Effector CD4-positive, alpha-beta T cell (primary cell): ENCODE data around the gene COL21A1.

Experiments used
- DNase-seq: peaks from one replicate; pipeline ENCODE4 v3.0.0-alpha.2; 2020

The COL21A1 gene

DNA sequence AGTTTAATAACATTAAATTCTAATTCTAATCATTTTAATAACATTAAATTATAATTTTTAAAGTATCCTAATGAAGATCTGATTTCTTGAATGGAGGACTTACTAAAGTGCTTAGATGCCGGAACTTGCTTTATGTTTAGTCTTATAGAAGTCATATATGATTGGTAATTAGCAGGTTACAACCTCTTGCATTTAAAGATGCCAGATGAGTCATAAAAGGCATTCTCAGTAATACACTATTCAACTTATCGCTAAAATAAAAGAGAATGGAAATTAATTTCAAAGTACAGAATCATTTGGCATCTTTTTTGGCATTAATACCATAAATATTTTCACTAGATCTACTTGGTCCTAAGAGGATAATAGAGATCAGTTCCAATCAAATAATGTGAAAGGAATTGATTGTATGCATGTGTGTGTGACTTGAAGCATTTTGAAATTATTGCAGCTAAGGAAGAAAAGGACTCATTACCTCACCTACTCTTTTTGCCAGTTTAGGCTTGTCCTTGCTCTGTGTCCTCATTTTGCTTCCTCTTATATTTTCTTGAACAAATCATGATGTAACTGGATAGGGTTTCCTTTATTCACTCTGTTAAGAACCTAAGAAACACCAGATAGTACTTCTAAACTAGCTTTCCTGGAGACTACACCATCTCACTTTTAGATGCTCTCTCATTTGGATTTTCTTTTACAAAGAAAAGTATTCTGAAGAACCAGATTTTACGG is 2.7 kb downstream of the COL21A1 start:
- DNase-seq, result no peak

DNA sequence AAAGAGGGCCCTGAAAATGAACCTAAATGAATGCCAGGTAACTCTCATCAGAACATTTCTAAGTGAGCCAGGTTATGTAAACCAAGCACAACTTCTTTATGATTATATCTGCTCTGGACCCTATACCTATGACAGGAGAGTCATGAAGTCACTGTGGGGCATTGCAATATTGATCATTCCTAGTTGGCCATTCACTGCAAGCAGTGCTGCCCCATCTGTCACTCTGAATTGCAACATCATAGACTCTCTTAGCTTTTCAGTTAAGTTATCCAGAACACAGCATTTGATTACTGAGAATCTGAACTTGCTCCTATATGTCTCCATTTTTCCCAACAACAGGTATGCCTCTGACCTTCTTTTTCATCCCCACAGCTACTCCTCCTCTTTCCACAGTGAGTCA is 3.3 kb downstream of the COL21A1 start:
- DNase-seq, result no peak

DNA sequence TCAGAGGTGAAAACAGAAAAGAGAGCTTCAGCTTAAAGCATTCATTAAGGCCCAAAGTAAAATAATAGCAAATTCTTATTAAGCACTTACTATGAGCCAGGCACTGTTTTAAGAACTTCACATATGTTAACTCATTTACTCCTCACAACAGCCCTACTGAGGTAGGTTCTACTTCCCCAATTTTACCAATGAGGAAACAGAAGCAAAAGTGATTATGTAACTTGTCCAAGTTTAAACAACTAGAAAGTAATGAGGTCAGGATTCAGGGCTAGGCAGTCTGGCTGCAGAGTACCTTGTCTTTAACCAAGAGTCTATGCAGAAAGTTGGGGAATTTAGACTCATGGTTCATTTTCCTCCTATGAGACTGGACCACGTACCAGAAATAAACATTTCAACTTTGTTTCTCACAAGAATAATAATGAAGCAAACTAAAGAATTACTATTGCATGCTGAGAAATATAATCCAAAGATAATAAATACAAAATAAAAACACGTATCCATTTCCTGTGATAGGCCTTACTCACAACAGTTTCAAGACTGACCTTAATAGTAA is 3.8 kb downstream of the COL21A1 start:
- DNase-seq, result no peak

GRCh38 chr6:56242346-56242745 is 5.0 kb downstream of the COL21A1 start:
- DNase-seq, result no peak

- no peak for DNase-seq
Observed at GRCh38 chr6:56241124-56241802, 6.1 kb downstream of the COL21A1 start.

DNA sequence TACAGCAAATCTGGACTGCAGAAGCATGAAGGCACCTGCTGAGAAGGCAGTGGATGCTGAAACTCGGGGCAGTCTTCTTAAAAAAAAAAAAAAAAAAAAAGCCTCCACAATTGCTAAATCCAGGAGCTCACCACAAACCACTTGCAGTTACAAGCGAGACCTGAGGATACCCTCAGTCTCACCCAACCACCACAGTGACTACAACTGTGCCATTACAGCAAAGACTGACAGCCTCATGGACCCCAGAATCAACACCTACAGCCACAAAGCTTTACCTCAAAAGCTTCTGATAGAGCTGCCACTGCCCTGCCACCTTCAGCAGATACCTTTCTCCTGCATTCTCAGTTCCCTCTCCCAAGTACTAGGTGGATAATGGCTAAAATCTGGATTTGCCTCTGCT is 9.0 kb downstream of the COL21A1 start:
- DNase-seq, result no peak

DNA sequence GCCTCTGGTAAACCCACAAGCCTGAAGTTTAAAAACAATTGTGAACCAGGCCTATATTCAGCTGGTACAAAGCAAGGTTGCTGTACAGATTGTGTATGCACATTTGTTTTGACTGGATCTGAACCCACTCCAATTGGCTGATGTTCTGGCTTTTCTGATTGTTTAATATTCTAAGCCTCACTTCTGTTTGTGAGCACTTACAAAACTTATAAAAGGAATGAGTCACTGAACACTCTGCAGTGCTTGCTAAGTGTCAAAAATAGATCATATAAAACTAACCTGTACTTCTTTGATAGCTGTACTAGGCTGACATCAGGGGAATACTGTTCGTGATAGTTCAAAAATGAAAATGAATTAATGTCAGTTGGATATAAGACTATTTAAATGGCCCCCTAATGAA is 12.1 kb downstream of the COL21A1 start:
- no peak for DNase-seq

GRCh38 chr6:56232436-56232835 is 14.9 kb downstream of the COL21A1 start:
- no peak for DNase-seq

DNA sequence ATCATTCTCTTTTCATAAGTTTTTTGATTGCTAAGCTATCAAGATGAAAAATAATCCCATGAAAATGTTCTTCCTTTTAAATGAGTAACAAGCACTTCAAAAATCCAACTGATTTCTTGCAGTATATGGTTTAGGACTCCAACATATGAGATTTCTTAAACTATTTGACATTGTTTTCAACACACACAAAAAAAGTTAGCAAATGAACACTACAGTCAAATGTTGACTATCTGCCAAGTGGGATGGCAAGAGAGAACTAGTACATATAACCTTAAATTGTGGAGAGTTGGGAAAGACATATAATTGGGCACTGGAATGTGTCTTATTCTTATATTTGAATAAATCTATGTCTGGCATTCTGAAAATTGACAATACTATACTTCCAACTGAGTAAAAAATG is 15.6 kb downstream of the COL21A1 start:
- DNase-seq, result no peak

GRCh38 chr6:56230976-56231566 is 16.3 kb downstream of the COL21A1 start:
- DNase-seq, result no peak

DNA sequence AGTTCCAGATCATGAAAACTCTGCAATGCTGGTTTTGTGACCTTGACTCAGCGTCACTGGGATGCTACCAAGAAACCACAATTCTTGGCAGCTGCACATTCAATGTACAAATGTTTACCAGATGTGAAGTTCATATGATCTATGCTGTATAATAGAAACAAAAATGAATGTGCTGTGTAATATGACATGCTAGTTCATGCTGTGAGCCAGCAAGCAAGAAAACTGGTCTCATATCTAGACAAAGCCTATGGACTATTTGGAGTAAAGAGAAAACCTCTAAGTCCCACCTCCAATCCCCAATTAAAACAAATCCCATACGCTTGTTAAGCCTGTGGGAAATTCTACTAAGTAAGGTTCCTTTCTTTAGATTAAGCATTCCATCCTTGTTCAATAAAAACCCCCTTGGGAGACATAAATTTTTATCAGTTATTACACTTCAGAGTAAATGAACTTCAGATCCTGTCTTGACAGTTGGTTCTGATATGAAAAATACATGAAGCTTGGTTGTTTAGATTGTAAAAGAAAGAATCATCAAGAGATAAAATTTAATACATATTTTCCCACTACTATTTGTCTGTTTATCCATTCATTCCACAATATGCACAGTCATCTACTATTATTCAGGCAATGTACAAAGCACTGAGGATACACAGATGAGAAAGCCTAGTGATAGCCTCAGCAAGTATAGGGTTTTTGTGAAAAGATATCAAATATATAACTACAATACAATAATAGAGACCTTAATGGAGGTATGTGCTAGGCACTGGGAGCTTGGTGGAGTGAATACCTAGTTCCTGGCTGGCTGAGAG is 20.1 kb downstream of the COL21A1 start:
- DNase-seq, result no peak

- no peak for DNase-seq
Observed at GRCh38 chr6:56223995-56224394, 23.4 kb downstream of the COL21A1 start.

DNA sequence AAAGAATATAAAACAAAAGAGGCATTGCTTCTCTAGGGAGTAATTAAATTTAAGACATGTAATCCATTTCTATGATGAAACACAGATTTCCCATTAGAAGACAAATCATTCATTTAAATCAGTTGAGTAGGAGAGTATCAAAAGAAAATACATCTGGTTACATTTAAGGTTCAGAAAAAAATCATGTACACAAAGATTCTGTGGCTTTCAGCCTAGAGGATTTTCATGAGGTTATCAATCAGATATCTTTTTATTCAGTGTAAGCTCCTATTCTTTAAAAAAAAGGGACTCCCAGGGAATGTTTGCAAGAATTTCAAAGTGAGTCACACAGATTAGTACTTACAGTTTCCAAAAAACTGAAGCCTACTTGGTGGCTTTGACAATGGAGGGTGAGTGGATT is 24.9 kb downstream of the COL21A1 start:
- no peak for DNase-seq

GRCh38 chr6:56220078-56220477 is 27.3 kb downstream of the COL21A1 start:
- no peak for DNase-seq

DNA sequence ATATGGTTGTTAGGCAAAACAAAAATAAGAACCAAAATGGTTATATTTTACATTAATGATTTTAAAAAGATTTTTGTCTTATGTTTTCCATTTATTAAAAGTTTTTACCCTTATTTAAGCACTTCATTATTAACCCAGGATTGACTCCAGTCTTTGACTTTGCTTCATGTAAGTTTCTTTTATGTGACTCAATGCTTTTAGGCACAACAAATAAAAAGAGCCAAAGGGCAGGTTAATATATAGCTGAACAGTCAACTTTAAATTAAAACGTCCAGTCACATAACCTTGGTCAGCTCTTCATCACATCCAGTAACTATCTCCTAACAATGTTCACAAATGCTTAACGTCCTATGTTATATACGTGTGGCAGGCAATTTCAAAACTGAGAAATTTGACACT is 32.7 kb downstream of the COL21A1 start:
- no peak for DNase-seq

- DNase-seq, result no peak
Observed at GRCh38 chr6:56214041-56214702, 33.2 kb downstream of the COL21A1 start.

GRCh38 chr6:56211724-56212123 is 35.7 kb downstream of the COL21A1 start:
- DNase-seq, result no peak

GRCh38 chr6:56204134-56204533 is 43.2 kb downstream of the COL21A1 start:
- no peak for DNase-seq

- DNase-seq, result no peak
Observed at GRCh38 chr6:56199956-56200355, 47.4 kb downstream of the COL21A1 start.

- no peak for DNase-seq
Observed at GRCh38 chr6:56193846-56194245, 53.5 kb downstream of the COL21A1 start.

DNA sequence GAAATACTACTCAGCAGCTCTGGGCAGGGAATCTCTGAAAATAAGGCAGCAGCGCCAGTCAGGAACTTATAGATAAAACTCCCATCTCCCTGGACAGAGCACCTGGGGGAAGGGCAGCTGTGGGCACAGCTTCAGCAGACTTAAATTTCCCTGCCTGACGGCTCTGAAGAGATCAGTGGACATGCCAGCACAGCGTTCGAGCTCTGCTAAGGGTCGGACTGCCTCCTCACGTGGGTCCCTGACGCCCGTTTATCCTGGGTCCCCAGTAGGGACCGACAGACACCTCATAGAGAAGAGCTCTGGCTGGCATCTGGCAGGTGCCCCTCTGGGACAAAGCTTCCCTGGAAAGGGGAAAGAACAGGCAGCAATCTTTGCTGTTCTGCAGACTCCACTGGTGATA is 59.0 kb downstream of the COL21A1 start:
- DNase-seq, result no peak

DNA sequence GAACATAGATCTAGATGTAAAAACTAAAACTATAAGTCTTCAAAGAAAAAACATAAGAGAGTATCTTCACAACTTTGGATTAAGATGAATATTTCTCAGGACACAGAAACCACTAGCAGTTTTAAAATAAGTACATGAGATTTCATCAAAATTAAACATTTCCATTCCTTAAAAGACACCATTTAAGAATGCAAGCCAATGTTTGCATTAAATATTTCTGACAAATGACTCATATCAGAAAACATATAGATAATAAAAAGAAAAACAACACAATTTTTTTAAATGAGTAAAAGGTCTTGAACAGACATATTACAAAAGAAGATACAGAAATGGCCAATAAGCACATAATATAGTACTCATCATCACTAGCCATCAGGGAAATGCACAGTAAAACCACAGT is 59.7 kb downstream of the COL21A1 start:
- DNase-seq, result no peak

DNA sequence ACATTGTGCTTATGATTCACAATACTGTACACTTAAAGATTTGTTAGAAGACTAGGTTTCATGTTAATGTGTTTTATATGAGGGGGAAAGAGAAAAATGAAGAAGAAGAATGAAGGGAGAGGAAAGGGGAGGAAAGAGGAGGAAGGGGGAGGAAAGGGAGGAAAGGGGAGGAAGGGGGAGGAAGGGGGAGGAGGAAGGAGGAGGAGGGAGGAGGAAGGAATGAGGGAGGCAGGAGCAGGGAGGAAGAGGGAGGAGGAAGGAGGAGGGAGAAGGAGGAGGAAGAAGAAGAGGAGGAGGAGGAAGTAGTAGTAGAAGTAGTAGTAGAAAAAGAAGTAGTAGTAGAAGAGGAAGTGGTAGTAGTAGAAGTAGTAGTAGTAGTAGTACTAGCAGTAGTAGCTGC is 70.6 kb downstream of the COL21A1 start:
- DNase-seq, result no peak
